Effector CD4-positive, alpha-beta T cell (primary cell): Measurements from ENCODE around the gene SPPL2C. TPM values are rescaled to one million over a fixed set of nuclear protein-coding genes. Genes with fewer than 3 reads are reported as not detected.

Source experiments
- DNase-seq: peaks from one replicate; pipeline ENCODE4 v3.0.0-alpha.2; 2020
- total RNA-seq: gene quantifications from one replicate; lab custom pipeline; 2026; lab: John Stamatoyannopoulos, UW

The SPPL2C gene, protein sequence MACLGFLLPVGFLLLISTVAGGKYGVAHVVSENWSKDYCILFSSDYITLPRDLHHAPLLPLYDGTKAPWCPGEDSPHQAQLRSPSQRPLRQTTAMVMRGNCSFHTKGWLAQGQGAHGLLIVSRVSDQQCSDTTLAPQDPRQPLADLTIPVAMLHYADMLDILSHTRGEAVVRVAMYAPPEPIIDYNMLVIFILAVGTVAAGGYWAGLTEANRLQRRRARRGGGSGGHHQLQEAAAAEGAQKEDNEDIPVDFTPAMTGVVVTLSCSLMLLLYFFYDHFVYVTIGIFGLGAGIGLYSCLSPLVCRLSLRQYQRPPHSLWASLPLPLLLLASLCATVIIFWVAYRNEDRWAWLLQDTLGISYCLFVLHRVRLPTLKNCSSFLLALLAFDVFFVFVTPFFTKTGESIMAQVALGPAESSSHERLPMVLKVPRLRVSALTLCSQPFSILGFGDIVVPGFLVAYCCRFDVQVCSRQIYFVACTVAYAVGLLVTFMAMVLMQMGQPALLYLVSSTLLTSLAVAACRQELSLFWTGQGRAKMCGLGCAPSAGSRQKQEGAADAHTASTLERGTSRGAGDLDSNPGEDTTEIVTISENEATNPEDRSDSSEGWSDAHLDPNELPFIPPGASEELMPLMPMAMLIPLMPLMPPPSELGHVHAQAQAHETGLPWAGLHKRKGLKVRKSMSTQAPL
- not detected for total RNA-seq

DNA sequence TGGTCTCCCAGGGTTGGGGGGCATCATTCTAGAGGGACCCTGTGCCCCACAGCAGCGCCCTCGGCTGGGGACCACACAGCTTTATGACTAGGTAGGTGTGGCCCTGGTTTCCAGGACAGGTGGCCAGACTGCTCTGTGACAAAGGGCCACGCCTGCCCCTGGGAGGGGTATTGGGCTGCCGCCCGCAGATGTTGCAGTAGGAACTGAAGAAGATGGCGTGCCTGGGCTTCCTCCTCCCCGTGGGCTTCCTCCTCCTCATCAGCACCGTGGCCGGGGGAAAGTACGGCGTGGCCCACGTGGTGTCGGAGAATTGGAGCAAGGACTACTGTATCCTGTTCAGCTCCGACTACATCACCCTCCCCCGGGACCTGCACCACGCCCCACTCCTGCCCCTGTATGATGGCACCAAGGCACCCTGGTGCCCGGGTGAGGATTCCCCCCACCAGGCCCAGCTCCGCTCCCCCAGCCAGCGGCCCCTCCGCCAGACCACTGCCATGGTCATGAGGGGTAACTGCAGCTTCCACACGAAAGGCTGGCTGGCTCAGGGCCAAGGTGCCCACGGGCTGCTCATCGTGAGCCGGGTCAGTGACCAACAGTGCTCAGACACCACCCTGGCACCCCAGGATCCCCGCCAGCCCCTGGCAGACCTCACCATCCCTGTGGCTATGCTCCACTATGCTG lies at the start of gene SPPL2C:
Gene SPPL2C, plus strand, starts transcription at position 187 of the 681 bp plus-strand sequence. Its CDS starts 26 bp downstream, at position 213.
- no peak for DNase-seq

DNA sequence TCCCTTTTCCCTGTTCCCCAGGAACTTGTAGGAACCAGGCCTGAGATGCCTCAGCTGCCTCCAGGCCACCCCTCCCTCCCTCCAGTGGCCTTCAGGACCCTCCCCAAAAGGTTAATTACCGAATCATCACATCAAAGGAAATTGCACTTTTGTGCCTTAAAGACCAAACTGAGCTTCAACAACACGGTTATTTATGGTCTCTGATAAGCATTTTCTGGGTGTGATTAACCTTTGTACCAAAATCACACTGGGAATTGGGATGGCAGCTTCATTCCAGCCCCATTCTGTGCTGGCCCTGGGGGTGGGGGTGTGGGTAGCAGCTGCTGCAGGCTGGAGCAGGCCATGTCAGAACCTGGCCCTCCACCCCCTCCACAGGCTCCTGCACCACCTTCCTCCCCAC lies 43.9 kb upstream of the SPPL2C start:
- DNase-seq = no peak

DNA sequence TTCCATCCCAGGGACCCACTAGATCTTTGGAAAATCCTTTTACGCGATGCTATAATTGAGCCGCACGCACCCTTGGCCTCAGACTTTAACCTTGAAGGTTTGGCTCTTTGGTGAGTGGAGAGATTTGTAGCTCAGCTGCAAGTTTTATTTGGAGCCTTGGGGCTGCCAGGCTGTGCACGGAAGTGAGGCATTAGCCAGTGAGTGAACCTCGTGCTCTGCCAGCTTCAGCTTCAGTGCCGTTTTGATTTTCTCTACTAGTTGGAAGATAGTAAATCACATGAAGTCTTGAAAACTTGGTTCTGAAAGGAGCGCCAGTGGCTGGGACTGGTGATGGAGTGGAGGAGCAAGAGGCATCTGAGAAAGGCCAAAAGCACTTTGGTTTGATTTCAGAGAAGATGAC lies 43.3 kb upstream of the SPPL2C start:
- DNase-seq = no peak

DNA sequence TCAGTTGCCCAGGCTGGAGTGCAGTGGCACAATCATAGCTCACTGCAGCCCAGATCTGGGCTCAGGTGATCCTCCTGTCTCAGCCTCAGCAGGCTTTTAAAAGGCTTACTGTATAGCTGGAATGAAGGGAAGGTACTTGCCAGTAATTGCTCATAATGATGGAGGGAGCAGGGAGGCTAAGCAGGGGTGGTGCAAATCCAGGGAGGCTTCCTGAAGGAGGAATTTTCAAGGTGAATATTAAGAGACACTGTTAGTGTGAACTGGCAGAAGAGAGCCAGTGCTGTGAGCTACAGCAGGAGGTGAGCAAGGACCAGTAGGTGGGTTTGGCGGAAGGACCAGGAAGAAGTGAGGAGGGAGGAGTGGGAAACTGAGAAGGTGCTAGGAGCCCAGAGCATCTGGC lies 35.8 kb upstream of the SPPL2C start:
- DNase-seq = no peak

DNA sequence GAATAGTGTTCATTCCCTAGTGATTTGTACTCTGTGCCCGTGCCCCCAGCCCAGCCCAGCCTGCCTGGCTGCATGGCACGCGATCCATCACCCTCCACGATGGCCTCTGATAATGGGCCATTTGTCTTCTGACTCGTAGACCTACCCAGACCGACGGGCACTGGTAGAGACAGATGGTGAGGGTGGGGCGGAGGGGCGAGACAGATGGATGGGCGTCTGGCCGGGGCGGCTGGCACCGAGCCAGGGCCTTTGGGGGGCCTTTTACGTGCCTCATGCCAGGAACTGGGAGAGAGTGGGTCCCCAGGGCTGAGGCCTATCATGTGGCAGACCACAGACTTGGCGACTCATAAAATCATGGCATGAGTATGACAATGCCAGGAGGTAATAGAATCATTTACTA lies 35.2 kb upstream of the SPPL2C start:
- DNase-seq = no peak

DNA sequence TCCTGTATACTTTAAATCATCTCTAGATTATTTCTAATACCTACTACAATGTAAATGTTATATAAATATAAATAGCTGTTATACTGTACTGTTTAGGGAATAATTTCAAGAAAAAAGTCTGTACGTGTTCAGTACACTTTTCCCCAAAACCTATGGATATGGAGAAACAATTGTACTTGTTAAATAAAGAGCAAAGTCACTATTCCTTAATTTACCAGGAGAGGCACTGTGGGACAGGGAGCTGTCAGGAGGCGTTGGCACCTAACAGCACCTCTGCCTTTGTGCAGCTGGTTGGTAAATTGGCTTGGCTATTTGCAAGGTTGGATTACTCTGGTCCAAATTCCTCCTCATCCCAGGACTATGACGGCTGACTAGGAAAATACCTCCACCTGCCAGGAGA lies 32.6 kb upstream of the SPPL2C start:
- no peak for DNase-seq

DNA sequence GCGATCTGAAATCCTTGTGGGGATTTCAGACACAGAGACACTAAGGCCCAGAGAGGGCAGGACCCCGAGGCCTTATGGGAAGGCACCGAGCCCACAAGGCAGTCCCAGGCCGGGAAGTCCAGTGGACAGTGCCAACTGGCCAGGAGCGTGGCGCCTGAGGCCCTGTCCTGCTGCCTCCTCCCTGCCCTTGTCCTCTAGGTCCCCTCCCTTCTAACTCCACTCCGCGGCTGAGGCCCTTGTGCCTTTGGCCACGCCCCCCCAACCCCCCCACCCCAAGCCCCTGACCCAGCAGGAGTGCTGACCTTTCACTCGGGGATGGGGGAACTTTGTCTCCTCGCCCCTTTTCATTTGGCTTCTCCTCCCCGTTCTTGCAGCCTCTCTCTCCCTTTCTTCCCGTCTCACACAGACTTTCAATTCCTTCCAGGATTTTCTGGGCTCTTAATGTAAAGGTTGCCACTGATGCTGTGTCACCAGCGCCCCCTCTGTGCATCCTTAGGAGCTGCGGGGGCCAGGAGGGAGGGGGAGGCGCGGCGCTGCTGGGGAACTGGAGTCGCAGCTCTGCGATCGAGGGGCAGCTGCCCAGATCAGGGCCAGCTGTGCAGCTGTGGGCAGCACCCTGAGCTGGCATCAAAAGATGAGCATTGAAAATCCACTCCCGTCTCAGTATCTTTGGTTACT lies 31.5 kb upstream of the SPPL2C start:
- DNase-seq = no peak

DNA sequence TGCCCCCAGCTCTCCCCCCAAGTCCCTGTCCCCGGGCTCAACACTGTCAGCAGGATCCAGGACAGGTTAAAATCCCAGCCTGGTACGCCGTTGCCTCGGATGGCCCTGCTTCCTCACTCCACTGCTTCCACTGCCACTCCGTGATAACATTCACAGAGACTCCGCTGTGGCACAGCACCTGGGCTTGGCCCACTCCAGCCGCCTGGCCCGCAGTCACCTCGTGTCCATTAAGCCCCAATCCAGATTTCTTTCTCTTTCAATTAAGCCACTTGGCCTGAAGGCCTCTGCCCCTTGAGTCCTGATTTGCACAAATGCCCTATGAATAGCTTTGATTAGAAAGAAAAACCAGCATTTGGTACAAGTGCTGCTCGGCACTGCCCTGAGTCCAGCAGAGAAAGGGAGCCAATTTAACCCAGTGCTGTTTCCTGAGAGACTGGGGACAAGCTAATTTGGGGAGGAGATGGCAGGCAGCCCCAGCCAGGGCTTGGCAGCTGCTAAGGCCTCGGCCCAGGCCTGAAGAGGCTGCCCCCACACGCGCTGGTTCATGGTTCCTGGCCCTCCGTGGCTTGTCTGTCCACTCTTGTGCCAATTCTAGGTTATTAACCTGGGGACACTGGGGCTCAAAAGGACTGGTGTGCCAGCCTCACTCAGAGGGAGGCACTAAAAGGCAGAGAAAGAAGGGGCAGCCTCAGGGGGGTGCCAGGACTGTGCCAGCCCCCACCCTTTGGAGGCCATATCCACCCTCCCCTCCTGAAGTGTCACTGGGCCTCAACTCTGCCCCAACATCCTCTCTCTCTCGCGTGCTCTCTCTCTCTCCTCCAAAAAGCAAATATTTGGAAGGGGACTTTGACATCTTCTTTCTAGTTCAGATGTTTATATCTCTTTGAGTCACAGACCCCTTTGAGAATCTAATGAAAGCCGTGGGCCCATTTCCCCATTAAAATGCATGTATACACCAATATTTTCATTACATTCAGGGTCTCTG lies 29.8 kb upstream of the SPPL2C start:
- DNase-seq = no peak

DNA sequence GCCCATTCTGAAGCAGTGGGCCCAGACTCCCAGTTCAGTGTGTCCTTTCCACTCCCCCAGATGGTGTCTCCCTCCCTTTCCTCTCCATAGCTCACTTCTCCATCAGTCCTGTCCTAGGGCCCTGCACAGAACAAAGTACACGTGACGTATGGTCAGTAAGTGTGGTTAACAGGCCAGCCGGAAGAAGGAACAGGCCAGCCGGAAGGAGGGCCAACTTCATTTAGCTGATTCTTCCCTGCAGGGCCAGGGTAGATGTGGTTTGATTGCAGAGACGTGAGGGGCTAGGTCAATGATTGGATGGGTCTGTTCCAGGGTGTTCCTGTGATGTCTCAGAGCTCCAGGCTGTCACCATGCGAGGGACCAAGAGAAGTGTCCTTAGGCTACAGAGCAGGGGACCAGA lies 28.9 kb upstream of the SPPL2C start:
- DNase-seq = no peak

DNA sequence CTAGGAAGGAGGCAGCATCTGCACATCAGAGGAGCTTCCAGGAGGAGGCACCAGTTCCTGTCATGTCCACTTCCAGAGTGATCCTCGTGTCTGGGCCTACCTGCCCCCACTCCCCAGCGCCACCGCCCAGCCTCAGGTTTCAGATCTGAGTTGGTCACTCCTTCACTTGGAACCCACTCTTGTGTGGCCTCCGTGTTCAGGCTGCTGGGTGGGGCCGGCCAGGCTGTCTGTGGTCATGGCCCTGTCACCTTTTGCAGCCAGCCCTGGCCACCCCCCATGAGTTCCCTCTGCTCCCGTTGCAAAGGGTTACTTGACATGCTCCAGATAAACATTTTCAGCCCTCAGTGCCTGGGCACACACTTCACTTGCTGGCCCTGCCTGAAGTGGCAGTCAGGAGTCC lies 26.6 kb upstream of the SPPL2C start:
- DNase-seq = no peak

DNA sequence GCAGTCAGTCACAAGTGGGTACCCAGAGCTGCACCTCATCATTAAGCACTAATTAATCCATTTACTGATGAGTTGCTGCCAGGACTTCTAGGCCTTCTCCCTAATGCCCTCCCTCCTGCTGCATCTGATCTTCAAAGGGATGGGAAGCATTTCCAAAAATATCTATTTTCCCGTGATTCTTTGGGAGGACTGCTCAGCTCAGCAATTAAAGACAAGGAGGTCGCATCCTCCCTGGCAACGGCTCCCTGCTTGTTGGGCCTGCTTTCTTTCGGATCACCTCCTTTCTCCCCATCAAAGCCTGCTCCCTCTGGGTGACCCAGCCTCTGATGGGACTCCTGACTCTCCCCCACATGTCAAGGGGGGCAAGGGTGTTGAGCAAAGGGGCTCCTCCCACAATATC lies 26.0 kb upstream of the SPPL2C start:
- no peak for DNase-seq

DNA sequence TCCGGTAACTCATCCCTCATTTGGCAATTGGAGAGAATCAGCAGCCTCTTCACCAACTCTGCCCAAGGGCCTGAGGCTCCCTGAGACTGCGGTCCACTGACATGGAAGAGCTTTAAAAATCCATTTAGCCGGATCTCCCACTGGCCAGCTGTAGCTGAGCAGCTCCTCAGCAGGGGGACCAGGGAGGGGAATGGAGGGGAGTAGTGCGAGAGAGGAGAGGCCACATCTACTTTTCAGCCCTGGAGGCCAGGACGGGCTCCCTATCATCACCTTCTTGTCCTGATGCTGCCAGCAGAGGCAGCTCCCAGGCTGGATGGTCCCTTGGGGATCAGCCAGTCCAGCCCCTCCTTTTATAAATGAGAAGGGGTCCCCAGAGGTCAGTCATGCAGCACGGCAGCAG lies 25.0 kb upstream of the SPPL2C start:
- no peak for DNase-seq

DNA sequence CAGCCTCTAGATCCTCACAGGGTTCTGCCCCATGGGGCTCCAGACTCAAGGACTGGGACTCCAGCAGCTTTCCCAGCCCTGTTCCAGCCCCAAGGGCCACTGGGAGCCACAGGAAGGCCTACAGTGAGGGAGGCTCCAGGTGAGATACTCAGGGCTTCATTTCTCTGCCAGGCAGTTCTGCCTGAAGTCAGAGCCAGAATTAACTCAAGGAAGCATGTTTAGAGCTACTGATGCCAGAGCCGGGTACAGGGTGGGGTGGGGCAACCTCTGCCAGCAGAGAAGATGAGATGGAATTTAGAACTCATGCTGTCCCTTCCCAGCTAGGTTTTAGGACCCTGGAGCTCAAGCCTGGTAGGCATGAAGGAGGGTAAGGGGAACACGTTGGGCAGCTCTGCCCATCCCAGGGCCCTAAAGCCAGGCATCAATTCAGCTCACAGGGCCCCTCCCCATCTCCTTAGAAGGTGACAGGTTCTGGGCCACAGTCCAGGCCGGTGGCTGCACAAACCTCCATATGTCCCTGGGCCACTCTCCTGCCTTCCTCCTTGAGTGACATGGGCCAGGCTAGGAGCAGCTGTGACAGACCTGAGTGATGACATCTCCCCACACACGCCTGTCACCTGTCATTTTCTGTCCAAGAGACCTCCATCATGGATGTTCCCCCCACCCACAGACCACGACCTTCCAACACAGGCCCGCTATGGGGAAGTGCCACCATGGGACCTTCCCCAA lies 24.5 kb upstream of the SPPL2C start:
- no peak for DNase-seq

DNA sequence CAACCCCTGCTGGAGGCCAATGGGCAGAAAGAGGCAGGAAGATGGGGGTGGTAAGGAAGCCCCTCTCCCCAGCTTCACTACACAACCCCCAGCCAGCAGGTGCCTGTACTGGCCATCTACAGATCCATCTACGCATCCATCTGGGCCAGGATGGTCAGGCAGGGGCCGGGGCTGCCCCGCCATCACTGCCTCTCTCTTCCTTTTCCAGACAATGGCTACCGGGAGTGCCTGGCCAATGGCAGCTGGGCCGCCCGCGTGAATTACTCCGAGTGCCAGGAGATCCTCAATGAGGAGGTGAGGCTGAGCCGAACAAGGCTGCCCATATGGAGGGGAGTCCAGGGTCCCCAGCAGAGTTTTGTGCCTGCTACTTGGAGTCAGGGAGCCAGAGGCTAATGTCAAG lies 23.5 kb upstream of the SPPL2C start:
- no peak for DNase-seq

DNA sequence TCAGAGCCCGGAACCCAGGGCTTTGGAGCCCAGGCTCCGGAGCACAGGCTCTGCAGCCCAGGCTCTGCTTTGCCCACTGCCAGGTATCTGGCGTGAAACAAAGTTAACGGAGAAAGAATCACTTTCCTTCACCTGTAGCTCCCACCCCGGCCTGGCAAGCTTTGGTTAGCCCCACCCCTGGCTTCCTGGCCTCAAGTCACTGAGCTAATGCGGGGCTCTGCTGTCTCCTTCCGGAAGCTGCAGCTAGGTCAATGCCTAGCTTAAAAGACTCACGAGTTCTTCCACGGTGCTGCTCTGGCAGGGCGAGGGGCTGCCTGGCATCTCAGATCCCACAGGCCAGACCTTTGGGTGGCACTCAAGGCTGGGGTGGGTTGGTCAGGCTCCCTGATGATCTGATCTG lies 21.1 kb upstream of the SPPL2C start:
- no peak for DNase-seq

DNA sequence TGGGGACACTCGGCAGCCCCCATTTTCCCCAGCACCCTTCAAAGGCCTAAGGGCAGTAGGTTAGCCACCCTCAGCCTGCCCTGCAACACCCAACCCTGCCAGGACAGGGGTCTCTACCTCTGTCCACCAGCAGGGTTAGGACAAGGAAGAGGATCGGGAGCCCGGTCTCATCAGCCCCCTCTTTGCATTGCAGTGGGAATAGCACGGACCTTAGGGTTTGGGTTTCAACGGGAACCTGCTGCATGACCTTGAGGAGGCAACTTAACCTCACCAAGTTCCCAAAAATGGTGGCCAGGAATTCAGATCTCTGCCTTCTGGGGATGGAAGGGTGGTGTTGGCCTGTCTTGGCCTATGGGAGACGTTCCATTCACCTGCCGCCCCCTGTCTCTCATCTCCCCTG lies 20.2 kb upstream of the SPPL2C start:
- no peak for DNase-seq

DNA sequence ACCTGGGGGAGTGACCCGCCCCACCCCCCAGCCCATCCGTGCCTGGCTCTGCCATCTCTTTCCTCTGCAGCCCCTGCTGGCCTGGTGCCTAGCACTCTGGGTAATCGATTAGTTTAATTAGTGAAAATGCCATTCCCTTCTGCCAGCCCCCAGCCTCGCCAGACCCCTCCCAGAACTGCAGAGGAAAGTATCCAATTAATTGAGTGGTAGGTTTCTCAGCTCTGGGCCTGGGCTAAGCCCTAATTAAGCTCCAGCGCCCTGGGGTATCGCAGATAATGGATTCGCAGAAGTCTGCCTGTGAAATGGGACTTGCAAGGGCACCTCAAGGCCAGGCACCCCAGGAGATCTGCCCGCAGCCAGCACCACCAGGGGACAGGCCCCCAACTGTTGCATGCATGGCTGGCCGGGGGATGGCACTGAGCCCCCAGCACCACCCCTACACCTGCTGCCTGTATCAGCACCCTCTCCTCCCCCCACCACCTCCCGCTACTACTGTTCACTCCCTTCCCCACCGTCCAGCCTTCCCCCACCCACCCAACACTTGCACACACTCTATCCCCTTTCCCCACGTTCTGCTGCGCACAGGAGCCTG lies 19.7 kb upstream of the SPPL2C start:
- no peak for DNase-seq

DNA sequence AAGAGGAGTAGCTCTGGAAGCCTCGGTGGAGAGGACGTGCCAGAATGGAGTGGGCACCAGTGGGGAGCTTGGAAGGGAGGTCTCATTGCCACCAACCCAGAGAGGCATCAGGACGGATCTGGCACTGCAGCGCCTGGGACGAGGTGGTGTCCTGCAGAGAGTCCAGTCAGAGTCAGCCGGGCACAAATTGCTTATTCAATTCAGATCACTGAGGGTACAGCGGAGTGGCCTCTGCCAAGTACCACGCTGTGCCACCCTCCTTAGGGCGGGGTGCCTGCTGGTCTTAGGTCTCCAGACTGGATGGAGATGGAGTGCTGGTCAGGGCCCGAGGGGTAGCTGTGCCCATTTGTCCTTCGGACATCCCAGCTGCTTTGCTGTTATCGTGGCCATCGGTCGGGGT lies 18.9 kb upstream of the SPPL2C start:
- DNase-seq = no peak

DNA sequence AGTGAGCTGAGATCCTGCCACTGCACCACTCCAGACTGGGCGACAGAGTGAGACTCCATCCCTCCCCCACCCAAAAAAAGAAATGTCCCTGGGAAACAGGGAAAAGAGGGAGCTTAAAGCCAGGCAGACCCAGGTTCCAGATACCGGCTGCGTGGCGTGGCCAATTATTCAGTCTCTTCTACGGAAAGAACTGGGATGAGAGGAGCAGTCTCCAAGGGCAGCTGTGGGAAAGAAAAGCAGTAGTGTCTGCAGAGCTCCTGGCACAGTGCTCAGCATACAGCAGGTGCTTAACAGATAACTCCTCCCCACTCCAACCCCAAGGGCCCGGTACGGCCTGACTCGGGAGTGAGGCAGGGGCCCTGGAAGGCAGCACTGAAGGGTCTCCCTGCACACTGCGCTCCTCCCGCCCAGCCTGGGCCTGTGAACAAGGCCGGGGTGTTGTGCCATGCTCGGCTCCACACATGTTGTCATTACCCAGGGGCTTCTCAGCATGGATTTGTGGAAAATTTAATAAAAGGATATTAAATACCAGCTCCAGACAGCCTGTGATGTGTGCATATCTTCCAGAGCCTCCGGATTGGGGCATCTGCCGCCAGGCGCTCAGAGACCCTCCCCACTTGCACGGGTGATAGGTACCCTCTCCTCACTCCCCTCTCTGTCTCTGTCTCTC lies 17.6 kb upstream of the SPPL2C start:
- no peak for DNase-seq

DNA sequence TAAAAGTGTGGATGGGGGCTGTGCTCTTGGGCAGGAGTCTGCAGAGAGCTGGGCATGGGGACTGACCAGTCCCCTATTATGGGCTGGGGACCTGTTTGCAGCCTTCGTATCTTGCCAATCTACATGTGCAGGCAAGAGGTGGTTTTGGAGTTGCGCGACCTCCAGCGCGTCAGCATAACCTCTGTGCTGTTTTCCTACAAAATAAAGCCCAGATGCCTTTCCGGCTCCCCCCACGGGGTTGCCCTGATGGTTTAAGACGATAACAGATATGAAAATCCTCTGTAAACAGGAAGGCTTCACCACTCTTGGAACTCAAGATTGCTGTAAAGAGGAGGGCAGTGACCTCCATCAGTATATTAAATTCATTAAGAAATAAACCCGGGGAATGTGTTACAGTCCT lies 16.5 kb upstream of the SPPL2C start:
- DNase-seq = no peak
